Umbilical cord (tissue), 2 donors: ENCODE data around the gene FAM228A. TPM values are rescaled to one million over a fixed set of nuclear protein-coding genes. Genes with fewer than 3 reads are reported as not detected.
"Not testable (repeated sequence)": the region's sequence is repeated elsewhere in the genome, so short reads cannot be mapped to it uniquely, and the experiment has no call there.

Experiments used
- DNase-seq: peaks from one replicate; pipeline ENCODE4 v3.0.0-alpha.2; 2015; ENCODE audit warnings: low spot score
- total RNA-seq: library from RNA; depleted of rRNA; stranded (reverse); fragments of >200 nt; gene quantifications from one replicate; pipeline ENCODE4 v1.2.3, GENCODE V29; 2014; ENCODE audit warnings: low replicate concordance; ENCODE audit not compliant: insufficient read depth

Gene FAM228A
- total RNA-seq, 1 donor from 2014 or later, result not detected

DNA sequence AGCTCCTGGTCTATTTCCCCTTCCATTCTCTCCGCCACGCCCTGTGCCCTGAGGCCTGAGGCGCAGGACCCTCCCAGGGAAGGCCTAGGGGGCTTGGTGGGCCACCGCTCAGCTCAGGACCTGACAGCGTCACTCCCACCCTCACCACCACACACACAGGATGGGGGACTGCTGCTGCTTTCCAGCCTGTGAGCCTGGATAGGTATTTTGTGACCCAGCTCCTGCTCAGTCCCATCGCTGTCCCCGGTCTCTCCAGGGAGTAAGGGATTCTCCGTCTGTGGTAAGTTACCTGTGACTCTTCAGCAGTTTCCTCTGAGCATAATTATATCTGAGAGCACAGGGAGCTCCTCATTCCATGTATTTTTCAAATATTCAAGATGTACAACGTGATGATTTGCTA, 16.3 kb downstream of the FAM228A start:
- DNase-seq, result no peak

DNA sequence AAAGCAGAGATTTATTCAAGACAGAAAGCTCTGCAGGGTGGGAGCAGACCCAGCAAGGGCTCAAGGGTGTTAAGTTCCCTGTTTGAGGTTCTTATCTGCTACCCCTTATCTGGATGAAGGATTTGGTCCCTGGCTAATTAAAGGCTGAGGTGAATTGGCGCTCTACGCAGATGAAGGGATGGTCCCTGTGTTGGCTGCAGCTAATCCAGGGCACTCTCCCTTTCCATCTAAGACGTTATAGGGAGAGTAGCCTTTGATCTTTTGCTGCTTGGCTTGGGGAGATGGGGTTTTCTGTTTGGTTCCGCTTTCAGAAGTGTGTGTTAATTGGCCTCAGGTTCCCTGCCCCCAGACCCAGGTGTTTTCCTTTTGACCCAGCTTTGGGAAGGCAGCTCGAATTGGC, 17.0 kb downstream of the FAM228A start:
- no peak for DNase-seq

DNA sequence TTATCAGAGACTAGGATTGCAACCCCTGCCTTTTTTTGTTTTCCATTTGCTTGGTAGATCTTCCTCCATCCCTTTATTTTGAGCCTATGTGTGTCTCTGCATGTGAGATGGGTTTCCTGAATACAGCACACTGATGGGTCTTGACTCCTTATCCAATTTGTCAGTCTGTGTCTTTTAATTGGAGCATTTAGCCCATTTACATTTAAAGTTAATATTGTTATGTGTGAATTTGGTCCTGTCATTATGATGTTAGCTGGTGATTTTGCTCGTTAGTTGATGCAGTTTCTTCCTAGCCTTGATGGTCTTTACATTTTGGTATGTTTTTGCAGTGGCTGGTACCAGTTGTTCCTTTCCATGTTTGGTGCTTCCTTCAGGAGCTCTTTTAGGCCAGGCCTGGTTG, 22.4 kb downstream of the FAM228A start:
- DNase-seq, result not testable (repeated sequence)

GRCh38 chr2:24199968-24200590, 25.2 kb downstream of the FAM228A start:
- no peak for DNase-seq

GRCh38 chr2:24200799-24201198, 25.9 kb downstream of the FAM228A start:
- DNase-seq, result no peak

- no peak for DNase-seq
Observed at GRCh38 chr2:24203029-24203786, 28.4 kb downstream of the FAM228A start.

- no peak for DNase-seq
Observed at GRCh38 chr2:24203787-24204150, 28.9 kb downstream of the FAM228A start.

GRCh38 chr2:24204505-24204904, 29.7 kb downstream of the FAM228A start:
- DNase-seq, result no peak

- no peak for DNase-seq
Observed at GRCh38 chr2:24205131-24205530, 30.3 kb downstream of the FAM228A start.

DNA sequence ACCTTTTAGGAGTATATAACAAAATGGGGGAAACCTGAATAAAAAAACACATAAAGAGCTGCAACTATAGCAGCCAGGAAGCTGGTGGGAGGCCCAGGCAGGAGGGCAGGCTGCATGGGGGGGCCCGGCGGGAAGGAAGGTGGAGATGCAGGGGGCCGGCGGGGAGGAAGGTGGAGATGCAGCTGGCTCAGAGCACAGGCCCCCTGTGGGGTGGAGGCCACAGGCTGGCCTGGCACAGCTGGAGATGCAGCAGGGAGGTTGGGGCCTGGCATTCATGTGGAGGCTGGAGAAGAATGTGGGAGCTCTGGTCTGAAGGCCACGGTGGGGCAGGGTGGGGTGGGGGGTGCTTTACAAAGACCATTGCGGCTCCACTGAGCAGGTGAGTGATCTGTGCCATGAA, 31.4 kb downstream of the FAM228A start:
- no peak for DNase-seq

- no peak for DNase-seq
Observed at GRCh38 chr2:24206714-24207113, 31.9 kb downstream of the FAM228A start.

DNA sequence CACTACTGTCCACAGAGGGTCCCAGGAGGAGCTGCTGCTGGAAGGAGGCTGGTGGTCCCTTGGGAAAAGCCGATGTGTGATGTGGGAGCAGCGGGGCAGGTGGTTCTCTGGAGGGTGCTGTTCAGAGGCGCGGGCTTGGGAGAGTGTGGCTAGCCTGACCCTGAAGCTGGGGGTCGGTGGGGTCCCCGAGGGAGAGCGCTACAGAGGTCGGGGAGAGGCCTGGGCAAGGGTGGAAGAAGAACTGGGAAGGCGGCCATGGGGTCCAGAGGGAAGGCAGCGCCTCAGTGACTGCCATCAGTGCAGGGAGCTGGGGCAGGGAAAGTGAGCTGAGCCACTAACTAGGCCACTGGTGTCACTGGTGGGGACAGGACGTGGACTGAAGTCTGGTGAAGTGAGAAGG, 32.5 kb downstream of the FAM228A start:
- no peak for DNase-seq

GRCh38 chr2:24208490-24208889, 33.6 kb downstream of the FAM228A start:
- DNase-seq, result no peak

GRCh38 chr2:24209389-24210105, 34.7 kb downstream of the FAM228A start:
- no peak for DNase-seq

DNA sequence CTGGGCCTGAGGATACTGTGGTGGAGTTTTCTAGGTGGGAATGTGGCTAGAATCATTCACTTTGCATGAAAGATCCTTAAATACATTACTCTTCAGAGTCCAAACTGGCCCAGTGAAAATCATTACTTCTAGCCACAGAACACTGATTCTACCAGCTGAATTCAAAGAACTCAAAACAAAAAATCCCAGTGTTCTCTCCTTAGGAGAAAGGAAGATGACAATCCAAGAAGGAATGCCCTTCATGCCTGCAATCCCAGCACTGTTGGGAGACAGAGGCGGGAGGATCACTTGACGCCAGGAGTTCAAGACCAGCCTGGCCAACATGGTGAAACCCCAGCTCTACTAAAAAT, 35.2 kb downstream of the FAM228A start:
- DNase-seq, result no peak

DNA sequence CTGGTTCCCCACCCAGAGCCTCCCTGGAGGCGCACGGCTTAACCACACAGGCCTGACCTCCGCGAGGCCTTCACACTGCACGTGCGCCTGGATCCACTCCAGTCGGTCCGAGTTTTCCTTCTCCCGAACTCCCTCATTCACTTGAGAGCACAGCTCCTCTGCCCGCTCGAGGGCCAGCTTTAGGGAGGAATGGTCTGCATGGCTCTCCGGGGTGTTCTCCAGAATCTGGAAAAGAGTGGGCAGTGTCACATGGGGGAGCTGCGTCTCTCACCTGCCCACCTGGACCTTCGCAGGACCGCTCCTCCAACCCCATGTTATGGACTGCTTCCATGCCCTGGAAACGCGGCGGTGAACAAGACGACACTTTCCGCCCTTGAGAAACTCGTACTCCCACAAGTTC, 35.9 kb downstream of the FAM228A start:
- no peak for DNase-seq

GRCh38 chr2:24211408-24211807, 36.6 kb downstream of the FAM228A start:
- DNase-seq, result no peak

- DNase-seq, result no peak
Observed at GRCh38 chr2:24214880-24215279, 40.0 kb downstream of the FAM228A start.

DNA sequence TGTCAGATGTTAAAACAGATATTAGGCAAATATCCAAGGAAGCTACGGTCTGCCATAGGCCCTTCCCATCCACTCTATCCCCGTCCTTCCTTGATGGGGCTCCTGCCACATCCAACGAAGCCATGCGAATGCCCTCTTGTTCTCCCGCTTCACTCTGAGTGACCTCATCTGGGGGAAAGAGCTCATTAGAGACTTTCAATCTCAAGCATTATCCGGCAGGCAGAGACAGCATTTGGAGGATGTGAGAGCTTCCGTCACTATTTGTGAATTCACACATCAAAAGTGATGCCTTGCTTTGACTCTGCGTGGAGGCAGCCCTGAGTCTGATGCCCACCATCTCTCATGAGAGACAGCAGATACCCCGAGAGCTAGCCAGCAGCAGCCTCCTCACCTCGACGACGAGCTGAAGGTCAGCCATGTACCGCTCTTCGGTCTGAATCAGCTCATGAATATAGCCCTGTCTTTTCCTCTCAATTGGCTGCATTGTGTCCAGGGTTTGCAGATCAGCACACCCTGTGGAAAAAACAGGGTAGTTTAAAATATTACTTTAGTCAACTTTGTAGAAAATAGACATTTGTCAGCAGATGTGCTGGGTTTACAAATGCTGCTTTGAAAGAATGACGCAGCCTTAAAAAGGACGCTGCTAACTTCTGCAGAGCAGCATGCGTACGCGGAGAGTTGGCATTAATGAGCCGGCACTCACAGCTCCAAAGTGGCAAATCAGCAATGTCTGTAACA, 45.9 kb downstream of the FAM228A start:
- DNase-seq, result no peak

DNA sequence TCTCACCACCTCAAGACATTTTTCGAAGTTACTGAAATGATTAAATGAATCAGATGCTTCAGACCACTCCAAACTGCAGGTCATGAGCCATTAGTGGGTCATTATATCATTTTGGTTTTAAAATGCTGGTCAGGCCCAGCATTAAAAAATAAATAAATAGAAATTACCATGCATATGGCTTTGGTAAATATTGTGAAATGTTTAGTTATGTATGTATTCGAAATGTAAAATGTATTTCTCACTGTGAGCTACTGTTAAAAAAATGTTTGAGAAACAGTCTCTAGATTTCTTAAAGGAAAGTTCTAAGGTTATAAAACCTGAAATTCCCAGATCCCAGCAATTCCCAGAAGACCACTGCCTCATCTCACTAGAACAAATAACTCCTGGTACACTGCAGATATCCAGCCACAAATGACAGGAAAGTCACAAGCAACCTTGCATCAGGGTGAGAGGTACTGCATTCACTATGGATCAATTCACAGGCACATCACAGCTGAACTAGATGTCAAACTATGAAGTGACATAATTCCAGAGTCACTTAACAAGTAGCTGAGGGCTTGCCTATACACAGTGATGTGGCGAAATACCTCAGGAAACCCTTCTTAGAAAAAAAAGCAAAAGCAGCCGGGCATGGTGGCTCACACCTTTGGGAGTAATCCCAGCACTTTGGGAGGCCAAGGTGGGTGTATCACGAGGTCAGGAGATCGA, 46.6 kb downstream of the FAM228A start:
- no peak for DNase-seq

DNA sequence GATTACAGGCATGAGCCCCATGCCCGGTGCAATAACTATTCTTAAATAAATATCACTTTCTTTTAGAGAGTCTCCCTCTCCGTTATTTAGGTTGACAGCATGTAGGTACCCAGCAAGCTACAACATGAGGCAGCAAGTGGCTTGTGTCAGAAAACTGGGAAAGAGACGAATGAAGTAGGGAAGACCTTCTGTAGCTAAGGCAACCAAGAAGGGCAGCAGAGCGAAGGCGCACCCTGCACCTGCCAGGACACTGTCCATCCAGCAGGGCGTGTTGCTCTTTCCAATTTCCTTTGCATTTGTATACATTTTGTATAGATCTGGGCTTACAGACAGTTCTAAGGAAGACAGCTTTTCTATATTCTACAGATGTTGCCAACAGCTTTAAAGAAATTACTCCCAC, 48.1 kb downstream of the FAM228A start:
- DNase-seq, result no peak
